H1 (cell line): ENCODE measurements around the gene CREBL2. TPM values are rescaled to one million over a fixed set of nuclear protein-coding genes. Genes with fewer than 3 reads are reported as not detected.

Source experiments
- FOSL1 ChIP-seq: IDR thresholded peaks from 2 replicates; pipeline ENCODE4 v1.6.1; 2011; ENCODE audit warnings: mild to moderate bottlenecking, low read depth, low read length, moderate library complexity; ENCODE audit not compliant: insufficient read depth
- SP2 ChIP-seq: IDR thresholded peaks from 2 replicates; pipeline ENCODE4 v1.6.1; 2012; ENCODE audit warnings: mild to moderate bottlenecking, low read length, inconsistent platforms
- polyA plus RNA-seq, 7 experiments: library from polyadenylated mRNA; depleted of rRNA in 3 of 7; stranded (reverse) in 5 of 7; unstranded in 2 of 7; fragments of >200 nt in 5 of 7; fragments of 200-250 nt in 2 of 7; gene quantifications; 1 replicate in 5 of 7; 2 replicates in 1 of 7; 4 replicates in 1 of 7; pipeline versions ENCODE4 v1.2.1 to v1.2.3, GENCODE V29; 2011 to 2013; ENCODE audit warnings: missing spikeins in 2 of 7, mixed read lengths in 2 of 7
- total RNA-seq: library from RNA; stranded (reverse); fragmentation: NEBNext Ultra II Directional; extraction: Animal tissue kit (Norgen Biotek cat#: 25700); gene quantifications from 2 replicates; pipeline ENCODE4 v1.2.1, GENCODE V29; 2021
- TF ChIP-seq, protein P1 (sequence below): fragments of 300-600 bp; sonication (generic); IDR thresholded peaks from 2 replicates; pipeline ENCODE4 v1.7.1; 2012; ENCODE audit warnings: low read length, moderate library complexity, mild to moderate bottlenecking, inconsistent platforms; ENCODE audit not compliant: insufficient replicate concordance
- TF ChIP-seq, protein P2 (sequence below): IDR thresholded peaks from 2 replicates; pipeline ENCODE4 v1.6.1; 2011; ENCODE audit warnings: low read length, improper control_type of control experiment

The CREBL2 gene
- total and polyA plus RNA-seq, 2 of the 8 experiments (the other 6 are each of a cell fraction or from before 2014, with no cell fraction given) = 9.8 to 18.3 TPM

DNA sequence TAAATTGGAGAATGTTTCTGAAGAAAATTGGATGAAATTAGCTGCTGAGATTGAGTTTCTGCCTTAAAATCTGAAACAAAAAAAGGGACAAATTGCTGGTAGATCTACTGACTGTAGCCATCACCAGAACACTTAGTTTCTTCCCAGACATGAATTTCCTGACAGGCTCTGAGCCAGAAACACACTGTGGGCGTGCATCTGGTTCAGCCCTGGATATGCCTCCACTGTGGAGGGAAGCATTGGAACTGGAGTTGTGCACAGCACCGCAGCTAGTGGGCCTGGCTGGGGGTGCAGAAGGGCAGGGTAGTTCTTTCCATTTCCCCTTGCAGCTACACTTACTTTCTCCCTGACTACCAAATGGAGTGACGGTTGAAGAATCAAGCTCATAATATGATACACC lies 31.2 kb downstream of the CREBL2 start (continued):
- TF ChIP-seq FOSL1 (no peak), SP2 (no peak)
- TF ChIP-seq, protein P1, sequence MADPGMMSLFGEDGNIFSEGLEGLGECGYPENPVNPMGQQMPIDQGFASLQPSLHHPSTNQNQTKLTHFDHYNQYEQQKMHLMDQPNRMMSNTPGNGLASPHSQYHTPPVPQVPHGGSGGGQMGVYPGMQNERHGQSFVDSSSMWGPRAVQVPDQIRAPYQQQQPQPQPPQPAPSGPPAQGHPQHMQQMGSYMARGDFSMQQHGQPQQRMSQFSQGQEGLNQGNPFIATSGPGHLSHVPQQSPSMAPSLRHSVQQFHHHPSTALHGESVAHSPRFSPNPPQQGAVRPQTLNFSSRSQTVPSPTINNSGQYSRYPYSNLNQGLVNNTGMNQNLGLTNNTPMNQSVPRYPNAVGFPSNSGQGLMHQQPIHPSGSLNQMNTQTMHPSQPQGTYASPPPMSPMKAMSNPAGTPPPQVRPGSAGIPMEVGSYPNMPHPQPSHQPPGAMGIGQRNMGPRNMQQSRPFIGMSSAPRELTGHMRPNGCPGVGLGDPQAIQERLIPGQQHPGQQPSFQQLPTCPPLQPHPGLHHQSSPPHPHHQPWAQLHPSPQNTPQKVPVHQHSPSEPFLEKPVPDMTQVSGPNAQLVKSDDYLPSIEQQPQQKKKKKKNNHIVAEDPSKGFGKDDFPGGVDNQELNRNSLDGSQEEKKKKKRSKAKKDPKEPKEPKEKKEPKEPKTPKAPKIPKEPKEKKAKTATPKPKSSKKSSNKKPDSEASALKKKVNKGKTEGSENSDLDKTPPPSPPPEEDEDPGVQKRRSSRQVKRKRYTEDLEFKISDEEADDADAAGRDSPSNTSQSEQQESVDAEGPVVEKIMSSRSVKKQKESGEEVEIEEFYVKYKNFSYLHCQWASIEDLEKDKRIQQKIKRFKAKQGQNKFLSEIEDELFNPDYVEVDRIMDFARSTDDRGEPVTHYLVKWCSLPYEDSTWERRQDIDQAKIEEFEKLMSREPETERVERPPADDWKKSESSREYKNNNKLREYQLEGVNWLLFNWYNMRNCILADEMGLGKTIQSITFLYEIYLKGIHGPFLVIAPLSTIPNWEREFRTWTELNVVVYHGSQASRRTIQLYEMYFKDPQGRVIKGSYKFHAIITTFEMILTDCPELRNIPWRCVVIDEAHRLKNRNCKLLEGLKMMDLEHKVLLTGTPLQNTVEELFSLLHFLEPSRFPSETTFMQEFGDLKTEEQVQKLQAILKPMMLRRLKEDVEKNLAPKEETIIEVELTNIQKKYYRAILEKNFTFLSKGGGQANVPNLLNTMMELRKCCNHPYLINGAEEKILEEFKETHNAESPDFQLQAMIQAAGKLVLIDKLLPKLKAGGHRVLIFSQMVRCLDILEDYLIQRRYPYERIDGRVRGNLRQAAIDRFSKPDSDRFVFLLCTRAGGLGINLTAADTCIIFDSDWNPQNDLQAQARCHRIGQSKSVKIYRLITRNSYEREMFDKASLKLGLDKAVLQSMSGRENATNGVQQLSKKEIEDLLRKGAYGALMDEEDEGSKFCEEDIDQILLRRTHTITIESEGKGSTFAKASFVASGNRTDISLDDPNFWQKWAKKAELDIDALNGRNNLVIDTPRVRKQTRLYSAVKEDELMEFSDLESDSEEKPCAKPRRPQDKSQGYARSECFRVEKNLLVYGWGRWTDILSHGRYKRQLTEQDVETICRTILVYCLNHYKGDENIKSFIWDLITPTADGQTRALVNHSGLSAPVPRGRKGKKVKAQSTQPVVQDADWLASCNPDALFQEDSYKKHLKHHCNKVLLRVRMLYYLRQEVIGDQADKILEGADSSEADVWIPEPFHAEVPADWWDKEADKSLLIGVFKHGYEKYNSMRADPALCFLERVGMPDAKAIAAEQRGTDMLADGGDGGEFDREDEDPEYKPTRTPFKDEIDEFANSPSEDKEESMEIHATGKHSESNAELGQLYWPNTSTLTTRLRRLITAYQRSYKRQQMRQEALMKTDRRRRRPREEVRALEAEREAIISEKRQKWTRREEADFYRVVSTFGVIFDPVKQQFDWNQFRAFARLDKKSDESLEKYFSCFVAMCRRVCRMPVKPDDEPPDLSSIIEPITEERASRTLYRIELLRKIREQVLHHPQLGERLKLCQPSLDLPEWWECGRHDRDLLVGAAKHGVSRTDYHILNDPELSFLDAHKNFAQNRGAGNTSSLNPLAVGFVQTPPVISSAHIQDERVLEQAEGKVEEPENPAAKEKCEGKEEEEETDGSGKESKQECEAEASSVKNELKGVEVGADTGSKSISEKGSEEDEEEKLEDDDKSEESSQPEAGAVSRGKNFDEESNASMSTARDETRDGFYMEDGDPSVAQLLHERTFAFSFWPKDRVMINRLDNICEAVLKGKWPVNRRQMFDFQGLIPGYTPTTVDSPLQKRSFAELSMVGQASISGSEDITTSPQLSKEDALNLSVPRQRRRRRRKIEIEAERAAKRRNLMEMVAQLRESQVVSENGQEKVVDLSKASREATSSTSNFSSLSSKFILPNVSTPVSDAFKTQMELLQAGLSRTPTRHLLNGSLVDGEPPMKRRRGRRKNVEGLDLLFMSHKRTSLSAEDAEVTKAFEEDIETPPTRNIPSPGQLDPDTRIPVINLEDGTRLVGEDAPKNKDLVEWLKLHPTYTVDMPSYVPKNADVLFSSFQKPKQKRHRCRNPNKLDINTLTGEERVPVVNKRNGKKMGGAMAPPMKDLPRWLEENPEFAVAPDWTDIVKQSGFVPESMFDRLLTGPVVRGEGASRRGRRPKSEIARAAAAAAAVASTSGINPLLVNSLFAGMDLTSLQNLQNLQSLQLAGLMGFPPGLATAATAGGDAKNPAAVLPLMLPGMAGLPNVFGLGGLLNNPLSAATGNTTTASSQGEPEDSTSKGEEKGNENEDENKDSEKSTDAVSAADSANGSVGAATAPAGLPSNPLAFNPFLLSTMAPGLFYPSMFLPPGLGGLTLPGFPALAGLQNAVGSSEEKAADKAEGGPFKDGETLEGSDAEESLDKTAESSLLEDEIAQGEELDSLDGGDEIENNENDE = no peak
- TF ChIP-seq, protein P2, sequence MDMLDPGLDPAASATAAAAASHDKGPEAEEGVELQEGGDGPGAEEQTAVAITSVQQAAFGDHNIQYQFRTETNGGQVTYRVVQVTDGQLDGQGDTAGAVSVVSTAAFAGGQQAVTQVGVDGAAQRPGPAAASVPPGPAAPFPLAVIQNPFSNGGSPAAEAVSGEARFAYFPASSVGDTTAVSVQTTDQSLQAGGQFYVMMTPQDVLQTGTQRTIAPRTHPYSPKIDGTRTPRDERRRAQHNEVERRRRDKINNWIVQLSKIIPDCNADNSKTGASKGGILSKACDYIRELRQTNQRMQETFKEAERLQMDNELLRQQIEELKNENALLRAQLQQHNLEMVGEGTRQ = no peak
